ENCODE results near the gene NFATC2. TPM values are rescaled to one million over a fixed set of nuclear protein-coding genes. Genes with fewer than 3 reads are reported as not detected.

NFATC2 gene
- total and polyA plus RNA-seq, 2 of the 8 experiments (the other 6 are each of a cell fraction or from before 2014, with no cell fraction given), result 0.27 to 0.91 TPM

- TF ChIP-seq RAD21 (IDR thresholded peaks at IDR 0.05 in 1 of 2, conservative IDR thresholded peaks at IDR 0.05 in 1 of 2; ENCODE audit: low read depth in 2 of 2, low read length in 2 of 2), result no peak
- TF ChIP-seq TAF1 (IDR thresholded peaks at IDR 0.05; ENCODE audit: low read depth, low read length), result no peak
- no peak for TF ChIP-seq JUND (IDR thresholded peaks at IDR 0.05; ENCODE audit: low read length)
- no peak for TF ChIP-seq E2F6 (IDR thresholded peaks at IDR 0.05)
These were observed 95.3 kb downstream of the NFATC2 start (continued) for GRCh38 chr20:51447097-51447764.
